ENCODE data around the gene MAP2K3.
"Not testable (repeated sequence)": the region's sequence is repeated elsewhere in the genome, so short reads cannot be mapped to it uniquely, and the experiment has no call there.

Gene MAP2K3

GRCh38 chr17:21310061-21310765 is 25.7 kb downstream of the MAP2K3 start:
- DNase-seq (ENCODE audit: low read depth in 1 of 2, low spot score in 1 of 2), result not testable (repeated sequence)

DNA sequence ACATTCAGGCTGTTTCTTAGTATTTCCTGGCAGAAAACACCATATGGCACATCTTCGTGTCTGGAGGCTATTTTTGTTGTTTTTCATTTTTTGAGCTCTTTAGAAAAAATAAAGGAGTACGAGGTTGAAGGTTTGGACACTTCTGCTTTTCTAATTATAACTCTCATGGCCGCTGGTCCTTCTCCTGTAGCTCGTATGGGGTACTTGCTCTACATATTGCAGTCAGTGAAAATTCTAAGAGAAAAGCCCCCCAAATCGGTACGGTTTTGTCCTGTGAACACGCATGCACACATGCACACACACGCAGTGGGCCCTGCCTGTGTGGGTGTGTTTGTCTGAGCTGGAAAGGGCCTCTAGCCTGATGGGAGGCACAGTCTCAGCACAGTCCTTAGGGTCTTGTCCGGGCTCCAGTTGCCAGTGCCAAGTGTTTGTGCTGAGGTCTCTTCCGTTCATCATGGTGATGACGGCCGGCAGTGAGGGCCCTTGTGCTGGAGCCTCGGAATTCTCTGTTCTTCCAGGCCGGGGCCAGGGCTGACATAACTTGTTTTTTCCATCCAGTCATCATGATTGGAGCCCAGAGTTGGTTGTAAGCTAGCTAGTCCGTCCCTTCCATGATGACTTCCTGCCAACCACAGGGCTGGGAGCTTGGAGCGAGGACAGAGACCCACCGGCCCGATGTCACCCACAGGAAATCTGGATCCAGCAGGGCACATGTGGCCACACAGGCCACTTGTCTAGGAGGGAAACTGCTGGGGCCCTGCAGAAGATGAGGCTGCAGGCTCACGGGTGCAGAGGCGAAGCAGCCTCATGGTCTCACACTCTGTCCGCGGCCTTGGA is 26.5 kb downstream of the MAP2K3 start:
- not testable (repeated sequence) for DNase-seq (ENCODE audit: low read depth in 1 of 2, low spot score in 1 of 2)

- no peak for DNase-seq (ENCODE audit: low read depth in 1 of 2, low spot score in 1 of 2)
These were observed 28.8 kb downstream of the MAP2K3 start for GRCh38 chr17:21313320-21313719.

GRCh38 chr17:21313761-21314160 is 29.2 kb downstream of the MAP2K3 start:
- not testable (repeated sequence) for DNase-seq (ENCODE audit: low read depth in 1 of 2, low spot score in 1 of 2)

- DNase-seq (ENCODE audit: low read depth in 1 of 2, low spot score in 1 of 2), result not testable (repeated sequence)
These were observed 29.8 kb downstream of the MAP2K3 start for GRCh38 chr17:21314261-21314664.

GRCh38 chr17:21314701-21315111 is 30.2 kb downstream of the MAP2K3 start:
- DNase-seq (ENCODE audit: low read depth in 1 of 2, low spot score in 1 of 2), result not testable (repeated sequence)

DNA sequence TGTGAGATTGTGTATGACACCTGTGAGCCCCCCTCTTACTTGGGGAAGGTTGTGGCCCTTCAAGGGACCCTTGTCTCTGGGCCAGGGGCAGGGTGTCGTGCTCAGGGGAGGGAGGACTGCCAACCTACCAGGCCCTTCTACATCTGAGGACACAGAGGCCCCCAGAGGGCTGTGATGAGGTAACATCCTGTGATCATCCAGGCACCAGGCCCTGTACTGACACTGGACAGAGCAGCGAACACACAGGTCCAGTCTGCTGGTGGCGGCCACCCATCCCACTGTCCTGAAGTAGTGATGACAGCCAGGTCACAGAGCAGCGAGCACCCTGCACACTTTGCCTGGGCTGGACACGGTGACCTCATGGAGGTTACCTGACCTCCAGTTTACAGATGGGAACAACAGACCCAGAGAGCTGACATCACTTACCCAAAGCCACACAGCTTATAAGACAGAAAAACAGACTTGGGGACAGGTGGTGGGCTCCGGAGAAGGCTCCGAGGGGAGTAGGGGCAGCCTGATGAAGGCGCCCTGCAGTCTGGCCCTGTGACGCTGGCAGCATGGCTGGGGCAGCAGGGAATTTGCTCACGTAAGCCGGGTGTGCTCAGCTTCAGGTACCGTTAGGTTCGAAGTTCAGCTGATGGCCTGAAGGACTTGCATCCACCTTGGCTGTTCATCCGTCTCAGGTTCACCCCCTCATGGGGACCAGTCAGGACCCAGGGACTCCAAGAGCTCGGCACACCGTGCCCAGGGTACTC is 30.9 kb downstream of the MAP2K3 start:
- DNase-seq (ENCODE audit: low read depth in 1 of 2, low spot score in 1 of 2), result not testable (repeated sequence)

- DNase-seq (ENCODE audit: low read depth in 1 of 2, low spot score in 1 of 2), result not testable (repeated sequence)
These were observed 31.8 kb downstream of the MAP2K3 start for GRCh38 chr17:21316212-21316886.

- DNase-seq (ENCODE audit: low read depth in 1 of 2, low spot score in 1 of 2), result not testable (repeated sequence)
These were observed 32.5 kb downstream of the MAP2K3 start for GRCh38 chr17:21316887-21317500.

DNA sequence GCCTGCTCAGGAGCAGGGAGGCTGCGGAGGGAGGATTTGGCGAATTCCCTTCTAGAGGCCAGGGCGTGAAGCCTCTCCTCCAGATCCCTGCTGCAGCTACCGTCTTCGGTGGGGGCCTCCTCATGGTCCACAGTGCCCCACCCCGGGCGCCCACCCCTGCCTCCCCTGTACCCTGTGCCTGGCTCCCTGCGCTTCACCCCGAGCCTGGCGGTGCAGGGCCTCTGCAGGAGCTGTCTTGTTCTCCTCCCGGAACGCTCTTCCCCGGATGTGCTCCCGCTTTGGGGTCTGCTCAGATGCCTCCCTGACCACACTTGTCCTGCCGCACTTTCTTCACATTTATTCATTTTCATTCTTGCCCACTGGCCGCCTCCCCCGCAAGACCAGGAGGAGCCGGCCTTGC is 33.3 kb downstream of the MAP2K3 start:
- DNase-seq (ENCODE audit: low read depth in 1 of 2, low spot score in 1 of 2), result not testable (repeated sequence)

DNA sequence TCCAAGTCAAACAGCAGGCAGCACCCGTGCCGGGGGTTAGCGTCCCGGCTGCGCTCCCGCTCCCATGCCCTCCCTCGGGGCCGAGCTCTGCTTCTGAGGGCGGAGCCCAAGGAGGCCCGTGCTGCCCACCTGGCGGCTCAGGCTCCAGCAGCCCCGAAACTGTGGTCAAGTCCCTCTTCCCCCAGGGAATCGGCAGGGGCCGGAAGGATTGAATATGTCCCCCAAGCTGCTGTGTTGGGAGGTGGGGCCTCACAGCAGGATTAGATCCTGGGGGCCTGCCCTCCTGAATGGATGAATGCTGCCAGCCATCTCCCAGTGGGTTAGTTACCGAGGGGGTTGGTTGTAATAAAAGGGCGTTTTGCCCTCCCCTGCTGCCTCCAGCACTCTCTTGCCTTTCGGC is 33.9 kb downstream of the MAP2K3 start:
- no peak for DNase-seq (ENCODE audit: low read depth in 1 of 2, low spot score in 1 of 2)

DNA sequence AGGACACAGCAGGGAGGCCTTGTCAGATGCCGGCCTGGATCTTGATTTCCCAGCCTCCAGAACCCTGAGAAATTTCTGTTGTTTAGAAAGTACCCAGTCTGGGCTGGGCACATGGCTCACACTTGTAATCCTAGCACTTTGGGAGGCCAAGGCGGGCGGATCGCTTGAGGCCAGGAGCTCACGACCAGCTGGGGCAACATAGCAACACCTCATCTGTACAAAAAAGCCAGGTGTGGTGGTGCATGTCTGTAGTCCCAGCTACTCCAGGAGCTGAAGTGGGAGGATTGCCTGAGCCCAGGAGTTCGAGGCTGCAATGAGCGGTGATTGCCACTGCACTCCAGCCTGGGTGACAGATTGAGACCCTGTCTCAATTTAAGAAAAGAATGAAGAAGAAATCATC is 34.3 kb downstream of the MAP2K3 start:
- DNase-seq (ENCODE audit: low read depth in 1 of 2, low spot score in 1 of 2), result not testable (repeated sequence)

DNA sequence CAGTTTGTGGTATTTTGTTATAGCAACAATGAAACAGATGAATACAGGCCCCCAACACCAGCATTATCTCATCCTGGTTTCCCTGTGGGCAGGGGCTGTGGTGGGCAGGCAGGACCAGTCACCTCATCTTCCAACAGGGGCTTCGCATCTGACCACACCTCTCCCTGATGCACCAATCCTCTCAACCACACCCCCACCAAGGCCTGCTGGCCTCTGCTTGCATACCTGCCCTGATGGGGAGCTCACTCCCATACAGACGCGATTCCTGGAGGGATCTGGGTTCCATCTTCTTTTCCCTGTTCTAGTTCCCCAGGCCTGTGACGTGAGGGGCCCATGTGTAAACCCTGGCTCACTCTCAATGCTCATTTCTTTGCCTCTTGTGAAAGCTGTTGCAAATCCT is 34.7 kb downstream of the MAP2K3 start:
- not testable (repeated sequence) for DNase-seq (ENCODE audit: low read depth in 1 of 2, low spot score in 1 of 2)

GRCh38 chr17:21319686-21320375 is 35.3 kb downstream of the MAP2K3 start:
- DNase-seq (ENCODE audit: low read depth in 1 of 2, low spot score in 1 of 2), result not testable (repeated sequence)

DNA sequence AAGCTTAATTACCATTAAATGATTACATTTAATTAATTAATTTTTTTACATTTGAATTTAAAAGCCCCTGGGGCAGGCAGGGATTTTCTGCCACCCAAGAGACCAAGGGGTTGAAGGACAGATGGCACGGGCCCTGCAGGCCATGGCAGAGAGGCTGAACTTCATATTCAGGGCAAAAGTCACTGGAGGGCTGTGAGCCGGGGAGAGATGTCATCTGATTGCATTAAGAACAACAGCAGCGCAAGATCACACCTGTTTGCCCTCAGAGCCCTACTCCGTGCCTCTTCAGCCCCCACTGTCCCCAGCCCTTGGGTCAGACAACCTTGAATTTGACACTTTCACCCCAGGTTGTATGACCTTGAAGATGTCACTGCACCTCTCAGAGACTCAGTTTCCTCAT is 35.9 kb downstream of the MAP2K3 start:
- DNase-seq (ENCODE audit: low read depth in 1 of 2, low spot score in 1 of 2), result not testable (repeated sequence)

DNA sequence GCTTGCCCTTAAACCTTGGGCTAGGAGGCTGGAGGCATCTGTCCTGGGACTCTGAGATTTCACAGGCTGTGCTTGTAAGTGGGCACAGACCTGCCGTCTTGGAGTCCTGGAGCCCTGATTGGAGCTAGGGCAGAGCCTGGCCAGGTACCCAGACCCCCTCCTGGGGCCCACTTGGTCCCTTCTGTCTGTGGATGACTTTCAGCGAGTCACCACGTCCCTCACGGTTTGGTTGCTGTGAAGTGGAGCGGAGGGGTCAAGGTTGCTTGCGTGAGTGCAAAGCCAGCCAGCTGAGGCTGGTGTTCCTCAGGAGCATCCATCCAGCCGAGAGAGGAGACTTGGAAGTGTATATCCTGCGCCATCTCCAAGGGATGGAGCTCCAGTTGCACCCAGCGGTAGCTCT is 36.5 kb downstream of the MAP2K3 start:
- not testable (repeated sequence) for DNase-seq (ENCODE audit: low read depth in 1 of 2, low spot score in 1 of 2)

GRCh38 chr17:21321744-21322191 is 37.3 kb downstream of the MAP2K3 start:
- not testable (repeated sequence) for DNase-seq (ENCODE audit: low read depth in 1 of 2, low spot score in 1 of 2)

GRCh38 chr17:21323257-21324111 is 39.0 kb downstream of the MAP2K3 start:
- not testable (repeated sequence) for DNase-seq (ENCODE audit: low read depth in 1 of 2, low spot score in 1 of 2)

DNA sequence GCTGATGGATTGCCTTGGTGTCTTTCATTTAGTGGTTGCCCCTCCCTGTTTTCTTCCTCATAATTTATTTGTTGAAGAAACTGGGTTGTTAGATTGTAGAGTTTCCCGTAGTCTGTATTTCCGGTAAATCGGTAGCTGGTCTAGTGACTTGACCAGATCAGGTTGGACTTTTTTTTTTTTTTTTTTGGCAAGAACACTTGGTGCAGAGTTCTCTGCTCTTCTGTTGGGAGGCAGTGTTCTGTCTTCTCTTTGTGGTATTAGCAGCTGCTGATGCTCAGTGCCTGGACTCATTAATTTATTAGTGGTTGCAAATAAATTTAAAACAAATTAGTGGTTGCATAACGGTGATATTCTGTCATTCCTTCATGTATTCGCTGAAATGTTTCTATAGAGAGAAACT is 40.2 kb downstream of the MAP2K3 start:
- not testable (repeated sequence) for DNase-seq (ENCODE audit: low read depth in 1 of 2, low spot score in 1 of 2)

Data from activated T-helper 1 cell treated with anti-CD3 and anti-CD28 coated beads, Interleukin-2, amount 50 U/mL, for 16 hours (primary cell).